Tibial nerve (tissue), 4 donors: ENCODE results near the gene TMEM59. TPM values are rescaled to one million over a fixed set of nuclear protein-coding genes. Genes with fewer than 3 reads are reported as not detected.
"Not testable (repeated sequence)": the region's sequence is repeated elsewhere in the genome, so short reads cannot be mapped to it uniquely, and the experiment has no call there.

ENCODE experiments used
- DNase-seq, 2 donors: peaks; one replicate each; pipeline ENCODE4 v3.0.0-alpha.2; 2019; ENCODE audit warnings: low spot score in 2 of 2
- H3K27ac ChIP-seq, 4 donors: fragments of 200-600 bp; sonication (generic) in 3 of 4; one replicate each; pipeline ENCODE4 v1.5.1; 2017 to 2019; ENCODE audit warnings: mild to moderate bottlenecking in 1 of 4
- H3K27me3 ChIP-seq, 2 donors: fragments of 200-600 bp; sonication (generic) in 1 of 2; one replicate each; pipeline versions ENCODE4 v1.5.1 to v1.6.0; 2017 to 2019
- H3K36me3 ChIP-seq, 3 donors: fragments of 200-600 bp; sonication (generic); one replicate each; pipeline ENCODE4 v1.5.1; 2018 to 2019
- H3K4me1 ChIP-seq, 4 donors: fragments of 200-600 bp; sonication (generic) in 3 of 4; one replicate each; pipeline ENCODE4 v1.5.1; 2017 to 2019
- H3K4me3 ChIP-seq, 4 donors: fragments of 200-600 bp; sonication (generic) in 3 of 4; one replicate each; pipeline ENCODE4 v1.5.1; 2017 to 2019; ENCODE audit warnings: mild to moderate bottlenecking in 1 of 4, moderate library complexity in 1 of 4
- H3K9me3 ChIP-seq, 4 donors: fragments of 200-600 bp; sonication (generic) in 3 of 4; one replicate each; pipeline ENCODE4 v1.5.1; 2017 to 2019
- CTCF ChIP-seq, 5 experiments: fragments of 200-600 bp in 3 of 5; fragments of 450-650 bp in 2 of 5; sonication (generic) in 3 of 5; IDR thresholded peaks; one replicate each; pipeline ENCODE4 v1.5.1; 2016 to 2019; ENCODE audit warnings: antibody characterized with exemption in 5 of 5, mild to moderate bottlenecking in 3 of 5, moderate library complexity in 2 of 5
- EP300 ChIP-seq, 2 donors: sonication (generic); formaldehyde crosslinking; IDR thresholded peaks; one replicate each; pipeline ENCODE4 v1.6.1; 2017; ENCODE audit warnings: antibody characterized with exemption in 2 of 2, mild to moderate bottlenecking in 1 of 2
- POLR2A ChIP-seq, 2 donors: fragments of 450-650 bp; IDR thresholded peaks; one replicate each; pipeline ENCODE4 v1.6.1; 2017; ENCODE audit warnings: antibody characterized with exemption in 2 of 2, mild to moderate bottlenecking in 2 of 2, moderate library complexity in 2 of 2
- WGBS, 2 donors: methylation state at CpG; one replicate each; pipeline ENCODE4 v1.1.5; 2018; 5-methylcytosine and 5-hydroxymethylcytosine counted together
- total RNA-seq, 4 donors: library from RNA; depleted of rRNA; stranded (reverse); fragments of >200 nt; gene quantifications; one replicate each; pipeline ENCODE4 v1.1.0, GENCODE V29; 2016

Gene TMEM59
- total RNA-seq, 4 donors from 2014 or later, result 145 to 304 (median 189) TPM

DNA sequence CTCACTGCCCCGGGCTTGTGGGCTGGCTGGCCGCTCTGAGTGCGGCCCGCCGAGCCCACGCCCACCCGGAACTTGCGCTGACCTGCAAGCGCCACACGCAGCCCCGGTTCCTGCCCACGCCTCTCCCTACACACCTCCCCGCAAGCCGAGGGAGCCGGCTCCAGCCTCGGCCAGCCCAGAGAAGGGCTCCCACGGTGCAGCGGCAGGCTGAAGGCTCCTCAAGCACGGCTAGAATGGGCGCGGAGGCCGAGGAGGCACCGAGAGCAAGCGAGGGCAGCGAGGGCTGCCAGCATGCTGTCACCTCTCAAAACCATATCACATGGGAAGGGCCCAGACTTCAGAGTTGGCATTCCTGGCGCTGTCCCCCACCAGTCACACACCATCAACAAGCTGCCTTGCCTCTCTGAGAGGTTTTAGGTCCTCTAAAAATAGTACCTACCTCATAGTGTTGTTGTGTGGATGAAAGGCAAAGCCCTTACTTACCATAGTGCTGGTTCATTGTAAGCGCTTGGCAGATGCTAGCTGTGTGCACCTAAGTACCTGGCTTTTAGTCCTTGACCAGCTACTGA, 48.4 kb downstream of the TMEM59 start:
- no peak overlapping the region for H3K4me3 ChIP-seq
- WGBS, 2 donors, result 92 to 96% methylated on average over 26 to 27 of the region's 27 CpGs

GRCh38 chr1:54003750-54004480, 49.1 kb downstream of the TMEM59 start:
- not testable (repeated sequence) for H3K27me3 ChIP-seq, H3K36me3 ChIP-seq, H3K4me3 ChIP-seq, DNase-seq, H3K9me3 ChIP-seq, H3K4me1 ChIP-seq, H3K27ac ChIP-seq
- WGBS, 2 donors, result 93 to 98% methylated on average over 15 to 19 of the region's 19 CpGs

More for the DNA sequence above, 48.4 kb downstream of the TMEM59 start:
- Histone ChIP-seq H3K9me3 (no peaks in the 10 kb centered on the region), H3K27ac (no peak overlapping the region), H3K27me3 (no peaks in the 10 kb centered on the region), H3K36me3 (no peaks in the 10 kb centered on the region), H3K4me1 (no peaks in the 10 kb centered on the region)
- TF ChIP-seq CTCF (IDR thresholded peaks at IDR 0.05) (no peak), POLR2A (IDR thresholded peaks at IDR 0.05) (no peak), EP300 (IDR thresholded peaks at IDR 0.05) (no peak)
- no peak for DNase-seq

DNA sequence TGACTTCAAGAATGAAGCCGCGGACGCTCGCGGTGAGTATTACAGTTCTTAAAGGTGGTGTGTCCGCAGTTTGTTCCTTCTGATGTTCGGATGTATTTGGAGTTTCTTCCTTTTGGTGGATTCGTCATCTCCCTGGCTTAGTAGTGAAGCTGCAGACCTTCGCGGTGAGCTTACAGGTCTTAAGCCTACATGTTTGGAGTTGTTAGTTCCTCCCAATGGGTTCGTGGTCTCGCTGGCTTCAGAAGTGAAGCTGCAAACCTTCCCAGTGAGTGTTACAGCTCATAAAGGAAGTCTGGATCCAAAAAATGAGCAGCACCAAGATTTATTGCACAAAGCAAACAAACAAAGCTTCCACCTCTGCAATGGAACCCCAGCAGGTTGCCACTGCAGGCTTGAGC, 49.8 kb downstream of the TMEM59 start:
- no peak for TF ChIP-seq CTCF (IDR thresholded peaks at IDR 0.05)
- no peak for TF ChIP-seq POLR2A (IDR thresholded peaks at IDR 0.05)
- no peak for TF ChIP-seq EP300 (IDR thresholded peaks at IDR 0.05)
- DNase-seq, result no peak
- H3K9me3 ChIP-seq, result no peaks in the 10 kb centered on the region
- 85 to 91% methylated on average over 12 of the region's 12 CpGs for WGBS, 2 donors
- H3K4me1 ChIP-seq, result no peaks in the 10 kb centered on the region
- H3K27me3 ChIP-seq, result no peaks in the 10 kb centered on the region
- H3K36me3 ChIP-seq, result no peaks in the 10 kb centered on the region
- H3K27ac ChIP-seq, result no peak overlapping the region
- no peak overlapping the region for H3K4me3 ChIP-seq

DNA sequence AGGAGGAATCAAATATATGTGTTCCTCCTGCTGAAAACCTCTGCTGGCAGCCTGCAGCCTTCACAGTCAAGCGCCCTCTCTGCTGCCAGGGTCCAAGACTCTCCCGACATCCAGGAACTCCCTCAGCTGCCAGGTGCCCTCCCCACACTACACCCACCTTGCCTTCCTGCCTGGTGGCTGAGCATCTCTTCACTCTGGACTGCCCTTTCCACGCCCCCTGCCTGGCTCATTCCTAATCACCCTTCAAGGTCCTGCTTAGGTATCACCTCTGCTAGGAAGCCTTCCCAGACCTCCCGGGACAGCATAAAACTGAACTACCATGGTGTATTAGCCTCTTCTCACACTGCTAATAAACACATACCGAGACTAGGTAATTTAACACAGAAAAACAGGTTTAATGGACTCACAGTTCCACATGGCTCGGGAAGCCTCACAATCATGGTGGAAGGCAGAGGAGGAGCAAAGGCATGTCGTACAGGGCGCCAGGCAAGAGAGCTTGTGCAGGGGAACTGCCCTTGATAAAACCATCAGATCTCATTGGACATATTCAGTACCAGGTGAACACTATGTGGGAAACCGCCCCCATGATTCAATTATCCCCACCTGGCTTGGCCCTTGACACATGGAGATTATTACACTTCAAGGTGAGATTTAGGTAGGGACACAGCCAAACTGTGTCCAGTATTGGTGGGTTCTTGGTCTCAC, 50.3 kb downstream of the TMEM59 start:
- no peak overlapping the region for H3K4me3 ChIP-seq
- WGBS, 2 donors, result 56 to 71% methylated on average over 9 of the region's 9 CpGs
- DNase-seq, result no peak
- TF ChIP-seq EP300 (IDR thresholded peaks at IDR 0.05) (no peak), CTCF (IDR thresholded peaks at IDR 0.05) (no peak), POLR2A (IDR thresholded peaks at IDR 0.05) (no peak)
- H3K9me3 ChIP-seq, result no peaks in the 10 kb centered on the region
- no peak overlapping the region for H3K27ac ChIP-seq
- H3K4me1 ChIP-seq, result no peaks in the 10 kb centered on the region
- no peaks in the 10 kb centered on the region for H3K27me3 ChIP-seq
- no peaks in the 10 kb centered on the region for H3K36me3 ChIP-seq

GRCh38 chr1:54001591-54001990, 51.4 kb downstream of the TMEM59 start:
- Histone ChIP-seq H3K4me1 (no peaks in the 10 kb centered on the region), H3K4me3 (no peak overlapping the region), H3K9me3 (no peaks in the 10 kb centered on the region), H3K36me3 (no peaks in the 10 kb centered on the region), H3K27ac (no peak overlapping the region), H3K27me3 (no peaks in the 10 kb centered on the region)
- DNase-seq, result no peak
- WGBS, 2 donors, result 51 to 54% methylated on average over 3 of the region's 3 CpGs
- TF ChIP-seq CTCF (IDR thresholded peaks at IDR 0.05) (no peak), POLR2A (IDR thresholded peaks at IDR 0.05) (no peak), EP300 (IDR thresholded peaks at IDR 0.05) (no peak)
